Jurkat, Clone E6-1 (cell line): ENCODE data around the gene CCNY.

Experiments used
- DNase-seq: peaks from one replicate; pipeline ENCODE4 v3.0.0-alpha.2; 2011; ENCODE audit warnings: low read depth, low spot score
- H3K4me3 ChIP-seq: 2 replicates; pipeline ENCODE4 v1.5.1; 2011; ENCODE audit warnings: mild to moderate bottlenecking, low read length, control low read depth, moderate library complexity

CCNY gene

DNA sequence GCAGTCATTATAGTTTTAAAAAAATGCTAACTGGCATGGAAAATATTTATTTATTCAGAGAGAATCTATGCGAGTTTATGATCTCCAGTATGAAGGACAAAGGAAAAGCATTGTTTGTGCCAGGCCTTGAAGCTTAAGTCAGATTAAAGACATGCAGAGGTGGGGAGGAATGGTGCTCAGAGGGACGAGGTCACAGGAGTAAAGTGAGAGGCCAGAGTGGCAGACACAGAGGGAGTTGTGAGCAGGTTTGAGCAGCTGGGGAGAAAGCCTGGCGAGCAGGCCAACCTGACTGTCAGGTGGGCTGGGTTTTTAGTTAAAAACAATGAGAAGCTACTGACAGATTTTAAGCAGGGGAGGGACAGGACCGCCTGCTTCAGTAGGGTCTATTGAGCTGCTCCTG, 6.8 kb upstream of the CCNY start:
- H3K4me3 ChIP-seq, result no peak overlapping the region
- DNase-seq, result no peak

DNA sequence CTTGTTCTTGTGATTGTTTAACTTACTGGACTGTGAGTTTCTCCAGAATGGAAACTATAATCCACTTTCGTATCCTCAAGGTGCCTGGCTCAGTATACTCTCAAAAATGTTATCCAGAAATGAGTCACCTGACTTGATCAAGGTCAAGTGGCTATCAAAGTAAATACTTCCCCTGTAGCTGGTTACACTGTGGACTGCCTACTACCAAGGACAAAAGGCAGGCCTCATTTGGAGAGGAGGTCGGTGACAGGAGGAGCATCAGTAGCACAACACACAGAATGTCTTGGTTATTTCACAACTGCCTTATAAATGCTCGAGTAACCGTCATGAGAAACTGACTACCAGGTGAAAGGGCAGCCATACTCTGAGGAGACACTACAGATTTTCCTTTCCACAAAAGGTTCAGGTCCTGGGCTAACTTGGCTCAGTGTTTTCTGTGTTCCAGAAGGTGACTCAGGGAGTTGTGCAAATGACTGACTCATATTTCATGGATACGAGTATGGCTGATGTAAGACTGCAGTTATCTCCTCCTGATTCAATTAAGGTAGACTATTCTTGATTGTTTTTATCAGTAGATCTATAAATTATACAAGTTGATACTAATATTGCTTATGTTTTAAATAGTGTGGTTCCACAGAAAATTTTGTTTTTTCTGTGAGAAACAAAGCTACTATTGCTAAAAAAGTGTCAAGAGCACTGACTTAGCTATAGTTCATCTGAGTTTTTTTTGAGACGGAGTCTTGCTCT, 4.2 kb upstream of the CCNY start:
- DNase-seq, result no peak
- no peak overlapping the region for H3K4me3 ChIP-seq

DNA sequence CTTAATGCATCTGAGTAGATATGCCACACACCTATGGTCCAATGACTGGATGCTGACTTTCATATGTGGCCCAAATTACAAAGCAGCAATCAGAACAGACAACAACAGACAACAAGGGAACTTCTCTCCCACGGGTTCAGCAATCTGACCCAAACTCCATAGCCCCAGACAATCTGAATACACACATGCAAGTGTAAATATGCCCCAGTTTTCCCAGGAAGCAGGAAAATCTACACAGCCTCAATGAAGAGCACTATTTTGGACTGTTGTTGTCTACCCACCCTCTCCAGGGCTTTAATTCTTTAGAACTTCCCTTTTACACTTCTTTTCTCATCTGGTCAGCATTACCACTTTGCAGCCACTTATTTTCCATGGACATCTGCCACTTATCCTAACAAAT, 2.0 kb upstream of the CCNY start:
- no peak overlapping the region for H3K4me3 ChIP-seq
- no peak for DNase-seq

DNA sequence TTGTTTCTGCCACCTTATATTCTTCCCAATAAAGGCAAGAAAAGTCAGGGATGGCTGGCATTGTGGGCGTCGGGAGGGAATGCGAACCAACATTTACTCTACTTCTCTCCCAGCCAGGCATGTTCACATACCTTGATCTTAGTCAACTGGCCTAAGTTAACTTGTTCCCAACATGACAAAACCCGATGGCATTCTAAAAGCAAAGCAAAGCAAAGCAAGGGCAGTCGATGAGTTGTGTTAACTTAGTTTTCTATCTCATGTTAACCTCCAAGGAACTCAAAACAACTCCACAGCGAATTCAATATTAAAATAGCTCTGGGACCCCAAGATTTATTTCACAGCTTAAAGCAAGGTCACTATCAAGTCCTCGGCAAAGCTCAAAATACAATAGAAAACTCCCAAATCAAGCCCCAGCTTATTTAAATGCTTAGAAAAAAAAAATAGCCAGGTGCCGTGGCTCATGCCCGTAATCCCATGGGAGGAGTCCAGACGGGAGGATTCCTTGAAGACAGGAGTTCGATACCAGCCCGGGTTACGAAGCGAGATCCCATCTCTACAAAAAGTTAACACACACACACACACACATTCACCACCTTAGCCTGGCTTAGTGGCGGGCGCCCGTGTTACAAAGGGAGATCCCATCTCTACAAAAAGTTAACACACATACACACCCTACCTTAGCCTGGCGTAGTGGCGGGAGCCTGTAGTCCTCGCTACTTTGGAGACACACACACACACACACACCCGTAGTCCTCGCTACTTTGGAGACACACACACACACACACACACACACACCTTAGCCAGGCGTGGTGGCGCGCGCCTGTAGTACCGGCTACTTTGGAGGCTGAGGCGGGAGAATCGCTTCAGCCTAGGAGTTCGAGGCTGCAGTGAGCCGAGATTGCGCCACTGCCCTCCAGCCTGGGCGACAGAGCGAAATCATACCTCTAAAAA, 901 bp upstream of the CCNY start:
- peak overlapping the region; percentile 78 for H3K4me3 ChIP-seq
- peak; percentile 19 for DNase-seq

DNA sequence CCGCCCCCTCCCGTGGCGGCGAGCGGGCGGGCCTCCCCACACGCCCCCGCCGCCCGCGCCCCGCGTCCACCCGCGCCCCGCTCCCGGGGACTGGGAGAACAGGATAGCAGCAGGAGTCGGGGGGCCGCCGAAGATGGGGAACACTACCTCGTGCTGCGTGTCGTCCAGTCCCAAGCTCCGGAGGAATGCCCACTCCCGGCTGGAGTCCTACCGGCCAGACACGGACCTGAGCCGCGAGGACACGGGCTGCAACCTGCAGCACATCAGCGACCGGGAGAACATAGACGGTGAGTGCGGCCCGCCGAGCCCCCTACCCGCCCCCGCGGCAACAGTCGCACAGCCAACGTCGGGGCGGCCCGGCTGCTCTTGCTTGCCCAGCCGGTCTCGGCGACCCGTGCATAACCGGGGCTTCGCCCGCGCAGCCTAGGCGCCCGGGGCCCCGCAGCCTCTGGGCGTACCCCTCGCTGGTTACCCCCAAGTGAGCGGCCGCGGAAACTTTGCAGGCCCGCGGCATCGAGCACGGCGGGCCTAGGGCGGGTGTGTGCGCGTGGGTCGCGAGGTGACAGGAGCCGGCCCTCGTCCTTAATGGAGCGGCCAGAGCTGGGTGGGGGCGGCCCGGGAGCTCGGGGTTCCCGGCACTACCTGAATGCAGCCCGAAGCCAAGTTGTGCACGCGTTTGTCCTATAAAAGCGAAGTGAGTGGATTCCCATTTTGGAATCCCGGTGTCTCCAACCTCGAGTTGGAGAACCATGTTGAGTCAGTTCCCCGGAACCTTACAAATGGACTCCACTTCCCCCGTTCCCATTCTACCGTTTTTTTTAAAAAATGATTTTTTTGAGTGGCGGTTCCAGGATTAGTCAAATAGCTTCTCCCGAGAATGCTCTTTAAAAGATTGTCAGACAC, 863 bp downstream of the CCNY start:
- no peak for DNase-seq
- peak overlapping the region; percentile 80 for H3K4me3 ChIP-seq

GRCh38 chr10:35339942-35340341, 3.6 kb downstream of the CCNY start:
- no peak overlapping the region for H3K4me3 ChIP-seq
- no peak for DNase-seq

GRCh38 chr10:35340975-35341374, 4.7 kb downstream of the CCNY start:
- DNase-seq, result no peak
- H3K4me3 ChIP-seq, result no peak overlapping the region

DNA sequence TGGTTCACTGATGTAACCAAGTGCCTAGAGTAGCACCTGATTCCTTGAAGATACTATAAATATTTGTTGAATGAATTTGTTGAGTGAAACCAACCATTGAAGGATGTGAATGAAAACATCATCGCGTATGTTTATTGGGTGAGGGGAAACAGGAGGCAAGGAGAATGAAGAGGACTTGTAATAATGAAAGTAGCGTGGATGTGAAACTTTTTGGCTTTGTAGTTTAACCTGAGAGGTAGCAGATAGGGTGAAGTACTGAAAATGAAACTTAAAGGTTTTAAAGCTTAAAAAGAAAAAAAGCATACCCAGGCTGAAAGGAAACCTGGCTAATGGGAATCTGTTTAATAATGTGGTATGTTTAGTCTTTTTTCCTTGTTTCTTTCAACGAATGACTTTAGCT, 5.2 kb downstream of the CCNY start:
- DNase-seq, result peak; percentile 20
- H3K4me3 ChIP-seq, result no peak overlapping the region

DNA sequence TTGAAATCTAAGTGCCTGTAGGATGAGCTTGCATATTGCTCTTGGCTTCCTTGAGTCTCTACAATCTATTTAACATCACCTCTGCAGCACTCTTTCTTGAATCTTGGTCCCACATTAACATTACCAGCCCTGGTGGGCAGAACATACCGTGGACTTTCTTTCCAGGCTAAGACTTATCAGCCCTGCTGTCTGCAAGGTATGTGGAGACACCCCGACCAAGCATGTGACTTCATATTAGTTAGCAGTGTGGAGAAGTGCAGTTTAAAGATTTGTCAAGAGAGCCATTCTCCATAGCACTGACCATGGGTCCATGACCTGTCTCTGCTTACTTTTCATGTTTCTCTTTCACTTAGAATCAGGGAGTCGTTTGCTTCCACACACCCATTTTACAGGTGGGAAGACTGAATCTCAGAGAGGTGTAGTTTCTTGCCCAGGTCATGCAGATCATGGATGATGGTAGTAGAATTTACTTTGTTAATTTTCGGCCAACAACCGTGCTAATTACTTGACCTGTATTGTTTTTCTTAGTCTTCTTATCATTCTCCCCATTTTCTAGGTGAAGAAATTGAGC, 6.0 kb downstream of the CCNY start:
- no peak overlapping the region for H3K4me3 ChIP-seq
- no peak for DNase-seq

- DNase-seq, result no peak
Measured at GRCh38 chr10:35343739-35344138, 7.4 kb downstream of the CCNY start.

GRCh38 chr10:35345383-35345742, 9.1 kb downstream of the CCNY start:
- no peak for DNase-seq
- H3K4me3 ChIP-seq, result no peak overlapping the region

More at GRCh38 chr10:35343739-35344138, 7.4 kb downstream of the CCNY start:
- H3K4me3 ChIP-seq, result no peak overlapping the region

DNA sequence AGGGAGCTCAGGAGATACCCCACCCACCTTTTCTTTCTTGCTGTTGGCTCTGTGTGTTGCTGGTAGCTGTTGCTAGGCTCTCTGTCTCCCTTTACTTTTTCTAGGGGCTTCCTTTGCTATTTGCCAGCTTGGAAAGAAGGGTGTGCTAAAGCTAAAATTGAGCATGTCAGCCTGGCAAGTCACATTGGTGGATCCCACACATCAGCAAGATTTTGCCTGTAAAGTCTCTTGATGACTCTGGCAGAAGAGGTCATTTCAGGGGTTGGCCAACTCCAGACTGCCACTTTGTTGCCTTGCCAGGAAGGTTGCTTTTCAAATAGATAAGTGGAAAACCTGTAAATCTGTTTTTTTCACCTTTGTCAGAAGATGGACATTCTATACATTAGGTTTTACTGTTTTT, 9.9 kb downstream of the CCNY start:
- DNase-seq, result no peak
- no peak overlapping the region for H3K4me3 ChIP-seq

DNA sequence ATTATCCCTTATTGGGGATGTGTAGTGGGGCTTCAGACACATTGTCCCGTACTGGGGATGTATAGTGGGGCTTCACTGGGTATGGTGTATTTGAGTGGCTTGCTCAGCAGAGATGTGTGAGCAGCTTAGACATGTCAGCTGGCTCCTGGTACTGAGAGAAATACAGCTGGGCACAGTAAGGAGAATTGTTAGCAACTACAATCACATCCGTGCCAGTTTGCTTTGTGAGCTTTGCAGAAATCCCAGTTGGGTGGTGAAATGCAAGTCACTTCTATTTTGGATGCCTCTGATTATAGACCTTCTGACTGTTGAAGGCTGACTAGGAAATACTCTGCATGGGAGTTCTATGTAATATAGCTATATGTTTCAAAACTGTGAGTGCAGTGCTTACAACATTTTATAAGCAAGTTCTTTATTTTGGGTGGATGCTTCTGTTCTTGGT, 10.8 kb downstream of the CCNY start:
- DNase-seq, result no peak
- H3K4me3 ChIP-seq, result no peak overlapping the region

DNA sequence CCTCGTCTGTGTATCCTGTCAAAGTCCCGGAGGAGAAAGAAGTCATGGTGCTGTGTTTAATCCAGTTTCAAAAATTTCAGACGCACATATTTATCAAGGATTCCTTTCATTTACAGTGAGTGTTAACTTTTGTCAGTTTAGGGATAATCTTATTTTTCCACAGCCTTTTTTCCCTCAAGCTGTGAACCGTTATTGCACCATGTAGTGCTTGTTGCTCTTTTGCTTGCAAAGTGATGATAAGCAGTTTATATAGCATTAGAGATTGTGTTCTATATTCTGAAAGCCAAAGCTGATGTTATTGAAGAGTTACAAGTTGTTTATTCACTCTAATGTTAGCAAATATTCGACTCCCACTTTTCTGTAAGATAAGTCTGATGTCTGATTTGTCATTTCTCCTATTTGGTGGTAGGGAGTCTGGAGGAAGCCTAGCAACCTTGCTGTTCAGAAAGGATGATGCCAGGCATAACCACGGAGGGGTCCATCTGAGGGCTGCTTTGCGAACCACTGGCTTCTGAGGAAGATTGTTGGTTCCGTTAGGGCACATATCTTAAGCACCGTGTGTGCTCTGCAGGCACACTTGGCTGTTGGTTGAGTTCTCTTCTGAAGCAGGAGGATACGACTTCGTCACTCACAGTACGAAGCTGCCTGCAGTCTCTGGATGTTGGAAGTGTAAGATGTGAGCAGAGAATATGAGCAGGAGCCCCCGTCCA, 11.7 kb downstream of the CCNY start:
- DNase-seq, result no peak
- no peak overlapping the region for H3K4me3 ChIP-seq

DNA sequence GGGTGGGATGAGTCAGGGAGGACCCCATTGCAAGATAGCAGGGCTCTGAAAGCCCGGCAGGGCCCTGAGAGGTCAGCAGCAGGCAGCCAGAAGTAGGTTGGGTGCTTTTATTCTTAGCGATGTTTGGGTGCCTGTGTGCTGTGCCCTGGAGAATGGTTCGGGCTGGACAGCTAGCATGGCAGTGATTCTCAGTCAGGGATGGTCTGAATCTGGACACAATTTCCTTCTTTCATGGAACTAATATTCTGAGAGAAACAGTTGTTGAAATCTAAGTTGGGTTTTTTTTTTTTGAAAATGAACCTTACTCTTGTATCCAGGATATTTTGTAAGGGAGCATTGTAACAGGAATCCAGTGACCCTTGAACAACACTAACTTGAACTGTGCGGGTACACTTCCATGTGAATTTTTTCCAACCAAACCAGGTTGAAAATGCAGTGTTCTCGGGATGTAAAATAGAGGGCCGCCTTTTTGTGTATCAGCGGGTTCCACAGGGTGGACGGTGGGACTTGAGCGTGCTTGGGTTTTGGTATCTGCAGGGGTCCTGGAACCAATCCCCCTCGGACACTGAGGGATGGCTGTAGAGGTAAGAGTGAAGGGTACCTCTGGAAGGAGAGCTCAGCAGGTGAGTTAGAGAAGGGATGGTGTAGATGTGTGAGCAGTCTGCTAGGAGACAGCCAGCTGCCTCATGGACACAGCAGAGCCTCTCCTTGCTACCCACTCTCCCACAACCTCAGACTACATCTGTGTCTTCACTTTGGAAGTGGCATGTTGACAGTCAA, 12.5 kb downstream of the CCNY start:
- H3K4me3 ChIP-seq, result no peak overlapping the region
- no peak for DNase-seq

DNA sequence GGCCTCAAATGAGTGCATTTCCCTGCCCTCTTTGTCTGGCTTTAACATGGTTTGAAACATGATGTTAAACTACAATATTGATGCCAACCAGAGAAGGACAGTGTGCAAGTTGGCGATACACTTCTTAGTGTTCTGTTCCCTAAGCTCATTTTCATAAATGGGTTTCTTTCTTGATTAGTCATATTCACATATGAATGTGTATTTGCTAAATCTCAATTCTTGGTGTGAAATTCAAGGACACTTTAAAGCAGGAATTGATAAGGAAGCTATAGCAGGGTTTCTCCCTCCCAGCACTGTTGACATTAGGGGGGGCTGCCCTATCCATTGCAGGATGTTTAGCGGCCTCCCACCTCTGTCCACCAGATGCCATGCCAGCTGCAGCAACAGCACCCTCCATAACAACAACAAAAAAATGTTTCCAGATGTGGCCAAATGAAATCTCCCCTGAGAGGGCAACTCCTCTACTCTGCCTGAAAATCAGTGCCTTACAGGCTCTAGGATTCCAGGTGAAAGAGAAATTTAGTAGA, 13.1 kb downstream of the CCNY start:
- no peak overlapping the region for H3K4me3 ChIP-seq
- no peak for DNase-seq

DNA sequence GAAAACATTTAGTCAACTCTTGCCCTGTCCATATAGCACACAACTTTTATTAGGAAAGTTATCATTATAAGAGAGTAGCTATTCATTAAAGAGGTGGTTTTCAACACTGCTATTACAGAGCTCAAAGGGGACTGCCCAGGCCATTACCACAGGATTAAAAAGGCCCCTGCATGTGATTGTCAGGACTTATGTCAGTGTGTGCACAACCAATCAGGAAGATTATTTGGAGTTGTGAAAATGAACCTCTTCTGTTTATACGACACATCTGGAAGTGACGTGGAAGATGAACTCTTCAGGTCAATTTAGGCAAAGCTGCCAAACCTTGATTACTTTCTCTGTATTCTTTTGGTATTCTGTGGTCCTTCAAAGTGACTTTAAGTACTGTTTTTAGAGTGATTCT, 14.7 kb downstream of the CCNY start:
- DNase-seq, result no peak
- H3K4me3 ChIP-seq, result no peak overlapping the region

- DNase-seq, result no peak
- no peak overlapping the region; the same call in 1 of the 2 replicates for H3K4me3 ChIP-seq
Measured at GRCh38 chr10:35352097-35352496, 15.8 kb downstream of the CCNY start.
